GM21515 (cell line): ENCODE measurements around the gene CLIP4.
"Not testable (repeated sequence)": the region's sequence is repeated elsewhere in the genome, so short reads cannot be mapped to it uniquely, and the experiment has no call there.

Experiments used
- ATAC-seq: cut with Tn5 transposase; IDR thresholded peaks from one replicate; pipeline ENCODE4 v1.9.1; 2021; ENCODE audit not compliant: unreplicated experiment

The CLIP4 gene

GRCh38 chr2:29114946-29115609 is at the start of gene CLIP4:
TSS of gene CLIP4 (plus strand) at chr2:29115415. CDS start at chr2:29121389, 5,974 bp downstream.
- ATAC-seq = peak; percentile 47

GRCh38 chr2:29066271-29066860 is 48.8 kb upstream of the CLIP4 start:
- ATAC-seq = no peak

- no peak for ATAC-seq
Measured at GRCh38 chr2:29066997-29067605, 48.1 kb upstream of the CLIP4 start.

- no peak for ATAC-seq
Measured at GRCh38 chr2:29068513-29068912, 46.7 kb upstream of the CLIP4 start.

- no peak for ATAC-seq
Measured at GRCh38 chr2:29070526-29070925, 44.7 kb upstream of the CLIP4 start.

GRCh38 chr2:29071032-29071975 is 43.9 kb upstream of the CLIP4 start:
- no peak for ATAC-seq

GRCh38 chr2:29072251-29072650 is 43.0 kb upstream of the CLIP4 start:
- ATAC-seq = no peak

GRCh38 chr2:29072971-29073725 is 42.1 kb upstream of the CLIP4 start:
- no peak for ATAC-seq

GRCh38 chr2:29073933-29074332 is 41.3 kb upstream of the CLIP4 start:
- no peak for ATAC-seq

- ATAC-seq = no peak
Measured at GRCh38 chr2:29074411-29074810, 40.8 kb upstream of the CLIP4 start, which contains the start of gene PCARE. TSS of gene PCARE (minus strand) at chr2:29074523. CDS start at chr2:29074261, 262 bp downstream.

GRCh38 chr2:29075894-29076705 is 39.1 kb upstream of the CLIP4 start:
- ATAC-seq = no peak

GRCh38 chr2:29079887-29080286 is 35.3 kb upstream of the CLIP4 start:
- no peak for ATAC-seq

- no peak for ATAC-seq
Measured at GRCh38 chr2:29080886-29081743, 34.1 kb upstream of the CLIP4 start.

GRCh38 chr2:29082804-29083495 is 32.3 kb upstream of the CLIP4 start:
- ATAC-seq = no peak

- no peak for ATAC-seq
Measured at GRCh38 chr2:29084554-29084953, 30.7 kb upstream of the CLIP4 start.

GRCh38 chr2:29090311-29090710 is 24.9 kb upstream of the CLIP4 start:
- not testable (repeated sequence) for ATAC-seq

- no peak for ATAC-seq
Measured at GRCh38 chr2:29096969-29097368, 18.2 kb upstream of the CLIP4 start.

GRCh38 chr2:29097569-29097968 is 17.6 kb upstream of the CLIP4 start:
- no peak for ATAC-seq
